ENCODE data around the gene WWP2.
"Not testable (repeated sequence)": the region's sequence is repeated elsewhere in the genome, so short reads cannot be mapped to it uniquely, and the experiment has no call there.

The WWP2 gene

GRCh38 chr16:69732101-69732500 lies 30.0 kb upstream of the WWP2 start:
- no peak for DNase-seq
- Mint-ChIP-seq H3K9me3 (no peaks in the 10 kb centered on the region), H3K36me3 (ENCODE audit: low read depth) (no peaks in the 10 kb centered on the region), H3K27me3 (no peaks in the 10 kb centered on the region), H3K27ac (no peak overlapping the region), H3K4me3 (no peak overlapping the region), H3K4me1 (ENCODE audit: low read depth) (peaks cover 10% of the 10 kb centered on the region)

DNA sequence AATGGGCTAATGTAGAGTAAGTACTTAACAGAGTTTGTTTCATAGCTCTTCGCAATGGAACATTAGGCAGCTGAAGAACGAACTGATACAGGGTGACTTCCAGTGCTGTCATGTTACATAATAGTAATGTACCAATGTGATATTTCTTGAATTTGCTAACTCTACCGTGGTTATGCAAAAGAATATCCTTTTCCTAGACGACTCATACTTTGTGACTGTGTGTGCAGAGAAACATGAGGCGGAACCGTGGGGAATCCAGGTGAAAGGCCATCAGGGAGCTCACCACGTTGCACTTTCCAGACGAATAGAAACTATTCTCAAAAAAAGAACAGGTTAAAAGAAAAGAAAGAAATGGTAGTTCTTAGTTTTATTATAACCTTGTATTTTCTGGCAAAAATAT lies 20.6 kb upstream of the WWP2 start:
- Mint-ChIP-seq H3K27ac (no peak overlapping the region), H3K4me3 (no peak overlapping the region), H3K36me3 (ENCODE audit: low read depth) (peaks cover 72% of the 10 kb centered on the region), H3K4me1 (ENCODE audit: low read depth) (no peaks in the 10 kb centered on the region), H3K9me3 (no peaks in the 10 kb centered on the region), H3K27me3 (no peaks in the 10 kb centered on the region)
- DNase-seq, result no peak

- Mint-ChIP-seq H3K4me1 (ENCODE audit: low read depth) (peaks cover under 1% of the 10 kb centered on the region), H3K9me3 (no peaks in the 10 kb centered on the region), H3K27ac (no peak overlapping the region), H3K4me3 (no peak overlapping the region), H3K27me3 (no peaks in the 10 kb centered on the region), H3K36me3 (ENCODE audit: low read depth) (peaks cover 79% of the 10 kb centered on the region)
- no peak for DNase-seq
Measured at GRCh38 chr16:69741951-69742904, 19.9 kb upstream of the WWP2 start.

- Mint-ChIP-seq H3K36me3 (ENCODE audit: low read depth) (peaks cover 97% of the 10 kb centered on the region), H3K9me3 (no peaks in the 10 kb centered on the region), H3K27ac (peak overlapping the region; percentile 29), H3K4me3 (no peak overlapping the region), H3K4me1 (ENCODE audit: low read depth) (peaks cover 6% of the 10 kb centered on the region), H3K27me3 (no peaks in the 10 kb centered on the region)
- no peak for DNase-seq
Measured at GRCh38 chr16:69744363-69745231, 17.5 kb upstream of the WWP2 start.

DNA sequence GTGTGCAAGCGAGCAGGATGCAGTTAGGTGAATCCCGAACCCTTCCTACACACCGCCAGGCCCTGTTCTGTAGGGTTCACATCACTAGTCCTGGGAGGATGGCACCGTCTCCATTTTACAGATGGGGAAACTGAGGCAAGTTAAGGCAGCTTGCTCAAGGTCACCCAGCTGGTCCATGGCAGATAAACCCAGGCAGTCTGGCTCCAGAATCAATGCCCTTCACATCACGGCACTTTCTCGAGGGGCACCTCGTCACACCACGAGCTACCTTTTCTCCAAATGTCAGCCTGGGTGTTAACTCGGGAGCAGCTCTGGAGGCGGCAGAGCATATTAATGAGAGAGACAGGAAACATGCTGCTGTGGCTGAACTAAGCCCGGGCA lies 16.9 kb upstream of the WWP2 start:
- Mint-ChIP-seq H3K27ac (no peak overlapping the region), H3K36me3 (ENCODE audit: low read depth) (peaks cover 95% of the 10 kb centered on the region)
- DNase-seq, result no peak

GRCh38 chr16:69745959-69746358 lies 16.2 kb upstream of the WWP2 start:
- DNase-seq, result no peak
- Mint-ChIP-seq H3K27me3 (no peaks in the 10 kb centered on the region), H3K27ac (peak overlapping the region; percentile 33), H3K4me1 (ENCODE audit: low read depth) (peaks cover 8% of the 10 kb centered on the region), H3K4me3 (no peak overlapping the region), H3K36me3 (ENCODE audit: low read depth) (peaks cover 96% of the 10 kb centered on the region), H3K9me3 (no peaks in the 10 kb centered on the region)

More for the DNA sequence above, 16.9 kb upstream of the WWP2 start:
- Mint-ChIP-seq H3K27me3 (no peaks in the 10 kb centered on the region), H3K9me3 (no peaks in the 10 kb centered on the region), H3K4me1 (ENCODE audit: low read depth) (peaks cover 6% of the 10 kb centered on the region), H3K4me3 (no peak overlapping the region)

DNA sequence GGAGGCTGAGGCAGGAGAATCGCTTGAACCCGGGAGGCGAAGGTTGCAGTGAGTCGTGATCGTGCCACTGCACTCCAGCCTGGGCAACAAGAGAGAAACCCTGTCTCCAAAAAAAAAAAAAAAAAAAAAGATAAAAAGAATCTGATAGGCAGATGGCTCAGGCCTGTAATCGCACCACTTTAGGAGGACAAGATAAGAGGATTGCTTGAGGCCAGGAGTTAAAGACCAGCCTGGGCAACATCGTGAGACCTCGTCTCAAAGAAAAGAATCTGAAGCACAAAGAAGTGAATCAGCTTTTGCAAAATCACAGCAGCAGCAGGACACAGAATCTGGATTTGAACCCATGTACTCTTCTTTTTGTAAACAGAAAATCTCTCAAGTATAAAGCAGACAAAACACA lies 15.0 kb upstream of the WWP2 start:
- Mint-ChIP-seq H3K4me1 (ENCODE audit: low read depth) (peaks cover 13% of the 10 kb centered on the region), H3K4me3 (no peak overlapping the region), H3K36me3 (ENCODE audit: low read depth) (peaks cover 96% of the 10 kb centered on the region), H3K9me3 (no peaks in the 10 kb centered on the region), H3K27ac (peak overlapping the region; percentile 38), H3K27me3 (no peaks in the 10 kb centered on the region)
- DNase-seq, result no peak

DNA sequence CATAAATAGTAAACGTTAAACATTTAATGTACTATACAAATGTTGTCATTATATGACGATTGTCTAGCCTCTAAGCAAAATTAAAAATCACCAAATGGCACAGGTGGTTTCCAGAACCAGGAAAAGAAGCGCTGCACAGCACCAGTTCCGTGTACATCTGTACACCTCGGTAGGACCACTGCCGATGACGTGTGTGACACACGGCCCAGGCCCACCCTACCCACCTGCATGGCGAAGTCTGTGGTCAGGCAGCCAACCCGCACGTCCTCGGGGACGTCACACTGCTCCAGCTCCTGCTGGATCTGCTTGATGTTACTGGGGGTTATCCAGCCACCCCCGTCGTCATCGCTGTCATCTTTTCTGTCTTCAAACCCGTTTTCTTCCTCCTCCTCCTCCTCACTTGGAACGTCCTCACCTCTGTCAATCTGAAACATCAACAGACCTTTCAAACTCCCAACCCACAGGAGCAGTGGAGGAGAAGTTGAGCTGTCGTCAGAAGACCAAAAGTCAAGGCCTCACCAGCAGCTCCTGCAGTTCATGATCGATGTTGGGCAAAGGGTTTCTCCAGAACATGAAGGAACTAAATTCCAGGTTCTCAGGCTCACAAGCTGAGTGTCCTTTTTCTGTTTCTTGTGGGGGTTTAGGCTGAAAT lies 13.3 kb upstream of the WWP2 start:
- no peaks in the 10 kb centered on the region for H3K27me3 Mint-ChIP-seq
- H3K9me3 Mint-ChIP-seq, result no peaks in the 10 kb centered on the region
- H3K4me1 Mint-ChIP-seq (ENCODE audit: low read depth), result peaks cover 28% of the 10 kb centered on the region
- peak overlapping the region; percentile 8 for H3K27ac Mint-ChIP-seq
- H3K36me3 Mint-ChIP-seq (ENCODE audit: low read depth), result peaks cover 96% of the 10 kb centered on the region
- H3K4me3 Mint-ChIP-seq, result no peak overlapping the region
- no peak for DNase-seq

DNA sequence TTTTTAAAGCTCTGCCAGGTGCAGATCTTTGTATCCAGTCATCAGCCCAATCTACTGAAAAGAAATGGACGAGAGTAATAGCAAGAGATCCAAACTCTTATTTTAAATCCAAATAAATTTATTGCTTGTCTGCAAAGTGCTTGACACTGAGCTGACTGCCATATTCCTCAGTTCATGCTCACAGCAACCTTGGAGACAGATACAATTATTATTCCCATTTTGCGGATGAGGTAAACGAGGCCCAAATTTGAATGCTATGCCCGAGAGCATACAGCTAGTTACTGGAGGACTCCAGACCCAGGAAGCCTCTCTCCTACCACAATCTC lies 8.0 kb upstream of the WWP2 start:
- H3K36me3 Mint-ChIP-seq (ENCODE audit: low read depth), result peaks cover 53% of the 10 kb centered on the region

DNA sequence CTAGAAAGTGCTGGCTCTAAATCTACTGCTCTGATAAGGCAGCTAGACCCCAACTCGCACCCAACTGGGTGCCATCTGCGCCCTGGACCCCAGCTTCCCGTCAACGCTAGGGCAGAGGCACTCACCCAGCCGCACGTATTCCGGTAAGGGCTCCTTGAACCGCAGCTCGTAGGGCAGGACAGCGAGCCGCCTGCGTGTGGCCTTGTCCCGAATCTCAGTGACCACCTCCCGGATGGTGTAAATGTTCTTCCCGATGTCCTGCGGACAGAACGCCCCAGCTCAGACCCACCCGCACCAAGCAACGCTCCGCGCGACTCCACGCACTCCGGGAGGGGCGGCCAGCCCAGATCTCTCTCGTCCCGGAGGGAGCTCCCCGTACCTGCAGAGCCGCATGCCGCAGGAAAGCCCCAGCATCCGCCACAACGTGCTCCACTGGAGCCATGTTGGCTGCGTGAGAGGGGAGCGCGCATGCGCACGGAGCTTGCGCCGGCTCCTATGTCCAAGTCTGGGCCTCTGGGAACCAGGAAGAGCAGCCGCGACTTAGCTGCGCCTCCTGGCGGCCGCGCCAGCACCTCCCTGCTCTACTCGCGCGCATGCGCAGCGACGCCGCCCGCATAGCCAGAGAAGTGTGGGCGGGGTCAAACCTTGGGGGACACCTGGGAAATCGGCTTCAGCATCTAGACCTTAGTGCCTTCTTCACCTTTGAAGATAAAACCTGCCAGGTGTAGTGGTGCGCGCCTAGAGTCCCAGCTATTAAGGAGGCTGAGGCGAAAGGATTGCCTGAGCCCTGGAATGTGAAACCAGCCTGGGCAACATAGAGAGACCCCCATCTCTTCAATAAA lies 7.4 kb upstream of the WWP2 start, which contains the start of gene NOB1:
TSS of gene NOB1 (minus strand) at position 458 of the 842 bp plus-strand sequence. CDS start at position 442, 16 bp downstream.
- H3K9me3 Mint-ChIP-seq, result no peaks in the 10 kb centered on the region
- peak within 1 kb of the TSS; percentile 99 for H3K27ac Mint-ChIP-seq
- peaks cover 26% of the 10 kb centered on the region for H3K4me1 Mint-ChIP-seq (ENCODE audit: low read depth)
- peak; percentile 97 for DNase-seq
- H3K36me3 Mint-ChIP-seq (ENCODE audit: low read depth), result peaks cover 47% of the 10 kb centered on the region
- no peaks in the 10 kb centered on the region for H3K27me3 Mint-ChIP-seq
- H3K4me3 Mint-ChIP-seq, result peak within 1 kb of the TSS; percentile 100

More for the DNA sequence above, 8.0 kb upstream of the WWP2 start:
- Mint-ChIP-seq H3K9me3 (no peaks in the 10 kb centered on the region), H3K27ac (peak overlapping the region; percentile 99), H3K4me3 (peak overlapping the region; percentile 100), H3K27me3 (no peaks in the 10 kb centered on the region), H3K4me1 (ENCODE audit: low read depth) (peaks cover 28% of the 10 kb centered on the region)
- DNase-seq, result no peak

DNA sequence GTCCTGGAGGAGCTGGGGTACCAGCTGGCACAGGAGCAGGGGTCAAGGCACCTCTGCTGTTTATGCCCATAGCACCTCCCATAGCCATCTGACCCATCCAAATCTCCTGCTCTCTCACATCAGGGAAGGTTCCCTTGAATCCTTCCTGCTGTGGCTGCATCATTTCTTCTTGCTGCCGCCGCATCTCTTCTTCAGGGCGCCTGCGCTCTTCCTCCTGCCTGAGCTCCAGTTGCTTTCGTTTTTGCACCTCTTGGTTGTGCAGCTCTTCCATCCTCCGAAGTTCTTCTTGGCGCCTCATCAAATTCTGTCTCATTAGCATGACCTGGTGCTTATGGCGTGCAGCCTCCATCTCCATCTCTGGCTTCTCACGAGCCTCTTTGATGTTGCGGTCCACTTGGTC lies 5.4 kb upstream of the WWP2 start:
- H3K9me3 Mint-ChIP-seq, result no peaks in the 10 kb centered on the region

GRCh38 chr16:69757375-69757774 lies 4.8 kb upstream of the WWP2 start:
- DNase-seq, H3K9me3 Mint-ChIP-seq, H3K27ac Mint-ChIP-seq, H3K4me3 Mint-ChIP-seq, H3K27me3 Mint-ChIP-seq: not testable (repeated sequence)
- peaks cover 26% of the 10 kb centered on the region for H3K36me3 Mint-ChIP-seq (ENCODE audit: low read depth)
- H3K4me1 Mint-ChIP-seq (ENCODE audit: low read depth), result peaks cover 25% of the 10 kb centered on the region

More for the DNA sequence above, 5.4 kb upstream of the WWP2 start:
- H3K4me1 Mint-ChIP-seq (ENCODE audit: low read depth), result peaks cover 28% of the 10 kb centered on the region
- H3K27me3 Mint-ChIP-seq, result no peaks in the 10 kb centered on the region
- no peak overlapping the region for H3K27ac Mint-ChIP-seq
- no peak for DNase-seq
- no peak overlapping the region for H3K4me3 Mint-ChIP-seq
- H3K36me3 Mint-ChIP-seq (ENCODE audit: low read depth), result peaks cover 31% of the 10 kb centered on the region

GRCh38 chr16:69762814-69763598 lies 874 bp downstream of the WWP2 start:
- peak overlapping the region; percentile 89 for H3K4me3 Mint-ChIP-seq
- peak overlapping the region; percentile 97 for H3K27ac Mint-ChIP-seq
- DNase-seq, result no peak
- H3K9me3 Mint-ChIP-seq, result no peaks in the 10 kb centered on the region
- no peaks in the 10 kb centered on the region for H3K27me3 Mint-ChIP-seq
- H3K4me1 Mint-ChIP-seq (ENCODE audit: low read depth), result peaks cover 44% of the 10 kb centered on the region
- H3K36me3 Mint-ChIP-seq (ENCODE audit: low read depth), result peaks cover 5% of the 10 kb centered on the region

All from activated T-cell treated with anti-CD3 and anti-CD28 coated beads, Interleukin-2, amount 50 U/mL, for 24 hours (primary cell).